Stimulated activated CD4-positive, alpha-beta T cell treated with anti-CD3 and anti-CD28 coated beads, TNF-alpha, amount 100 ng/mL, for 48 hours (primary cell): ENCODE measurements around the gene STX19.

Experiments used
- DNase-seq, 3 donors: peaks; one replicate each; pipeline ENCODE4 v3.0.0-alpha.2; 2020; ENCODE audit warnings: low read depth in 3 of 3

Gene STX19

DNA sequence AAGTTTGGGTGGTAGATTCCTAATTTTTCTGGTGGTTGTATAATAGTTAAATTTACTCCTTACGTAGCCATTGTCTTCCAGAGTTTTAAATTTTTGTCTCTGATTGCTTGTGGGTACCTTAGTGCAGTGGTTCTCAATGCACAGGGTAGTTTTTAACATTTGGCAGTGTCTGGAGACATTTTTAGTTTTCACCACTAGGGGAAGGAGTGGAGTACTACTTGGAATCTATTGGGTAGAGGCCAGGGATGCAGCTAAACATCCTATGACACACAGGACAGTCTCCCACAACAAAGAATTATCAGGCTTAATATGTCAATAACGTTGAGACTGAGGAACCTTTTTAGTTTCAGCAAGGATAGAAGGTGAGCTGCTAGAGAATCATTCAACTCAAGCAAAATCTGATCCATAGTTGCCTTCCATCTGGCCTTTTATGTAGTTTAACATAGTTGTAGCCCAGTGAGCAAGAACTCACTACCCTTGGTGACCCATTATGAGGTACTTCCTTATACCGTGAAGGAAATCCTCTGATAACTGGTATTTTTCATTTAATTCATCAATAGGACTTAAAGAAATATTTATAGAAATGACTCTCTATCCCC is 8.6 kb upstream of the STX19 start:
- DNase-seq: no peak

DNA sequence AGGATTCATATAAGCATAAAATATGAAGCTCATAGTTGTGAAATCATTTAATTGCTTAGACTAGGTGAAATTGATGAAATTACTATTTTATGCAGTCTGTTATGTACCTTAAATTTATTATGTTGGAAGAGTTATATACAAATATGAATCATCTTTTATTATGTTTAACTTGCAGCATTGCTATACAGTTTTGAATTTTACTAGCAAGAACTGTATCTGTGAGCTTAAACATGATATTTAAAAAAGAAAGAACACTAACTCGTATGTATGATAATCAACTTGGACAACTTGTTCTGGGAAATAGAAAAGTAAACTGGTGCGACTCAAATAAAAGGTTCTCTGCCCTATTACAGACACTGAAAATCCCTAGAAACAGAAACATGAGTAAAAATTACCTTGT is 1.8 kb downstream of the STX19 start:
- no peak for DNase-seq

DNA sequence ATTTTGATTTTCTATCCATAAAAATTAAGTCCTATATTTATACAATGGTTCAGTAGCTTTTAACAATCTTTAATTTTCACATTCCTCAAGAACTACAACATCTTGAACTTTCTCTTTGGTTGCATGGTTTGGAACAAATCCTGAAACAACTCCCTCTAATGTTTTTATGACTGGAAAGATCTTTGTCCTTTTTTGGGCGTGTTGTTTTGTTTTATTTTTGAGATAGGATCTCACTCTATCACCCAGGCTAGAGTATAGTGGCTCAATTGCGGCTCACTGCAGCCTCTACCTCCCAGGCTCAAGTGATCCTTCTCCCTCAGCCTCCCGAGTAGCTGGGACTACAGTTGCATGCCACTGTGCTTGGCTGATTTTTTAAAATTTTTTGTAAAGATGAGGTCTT is 4.0 kb downstream of the STX19 start:
- DNase-seq: no peak

DNA sequence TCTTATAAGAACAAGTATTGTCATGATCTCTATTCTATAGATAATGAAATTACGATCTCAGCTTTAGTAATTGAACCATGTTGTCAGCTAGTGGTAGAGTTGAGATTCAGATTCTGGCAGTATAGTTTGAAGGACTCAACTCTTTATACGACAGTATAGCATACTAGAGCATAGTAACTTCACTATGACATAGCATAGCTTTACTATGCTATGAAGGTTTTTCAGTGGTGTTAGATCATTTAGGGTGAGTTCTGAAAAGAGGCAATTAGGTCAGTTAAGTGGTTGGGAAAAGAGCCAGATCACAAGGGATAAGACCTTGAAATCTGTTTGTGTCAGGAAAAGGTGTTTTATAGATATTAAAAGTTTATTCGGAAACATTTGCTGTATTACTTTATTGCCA is 8.1 kb downstream of the STX19 start:
- DNase-seq: no peak

DNA sequence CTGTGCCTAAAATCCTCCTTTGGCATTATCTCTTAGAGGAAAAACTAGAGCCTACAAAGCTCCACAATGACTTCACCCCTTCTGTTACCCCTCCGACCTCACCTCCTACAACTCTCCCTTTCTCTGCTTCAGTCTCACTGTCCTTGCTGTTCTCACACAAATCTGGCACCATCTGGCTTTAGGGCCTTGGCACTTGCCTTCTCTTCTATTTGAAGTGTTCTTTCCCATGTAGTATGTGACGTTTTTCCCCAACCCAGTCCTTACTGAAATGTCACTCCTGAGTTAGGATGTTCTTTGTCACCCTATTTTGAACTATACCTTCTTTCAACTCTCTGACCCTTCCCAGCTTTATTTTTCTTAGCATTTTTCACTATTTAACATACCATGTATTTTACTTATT is 8.7 kb downstream of the STX19 start:
- no peak for DNase-seq

DNA sequence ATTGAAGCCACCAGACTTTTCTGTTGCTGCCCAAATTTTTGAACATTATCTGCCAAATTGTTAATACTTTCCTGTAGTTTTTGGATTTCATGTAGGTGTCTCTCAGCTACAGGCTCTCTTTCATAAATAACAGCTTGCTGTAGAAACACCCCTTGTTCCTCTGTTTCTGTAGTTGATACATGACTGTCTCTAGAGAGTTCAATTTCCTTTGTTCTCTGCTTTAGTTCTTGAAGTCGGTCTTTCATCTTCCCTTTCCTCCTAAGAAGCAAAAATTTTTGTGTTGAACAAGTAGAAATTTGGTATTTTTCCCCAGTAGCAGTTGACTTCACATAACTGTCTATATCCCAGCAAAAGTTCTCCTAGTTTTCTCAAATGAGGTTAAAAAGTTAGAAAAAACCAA is 13.4 kb downstream of the STX19 start:
- no peak for DNase-seq

DNA sequence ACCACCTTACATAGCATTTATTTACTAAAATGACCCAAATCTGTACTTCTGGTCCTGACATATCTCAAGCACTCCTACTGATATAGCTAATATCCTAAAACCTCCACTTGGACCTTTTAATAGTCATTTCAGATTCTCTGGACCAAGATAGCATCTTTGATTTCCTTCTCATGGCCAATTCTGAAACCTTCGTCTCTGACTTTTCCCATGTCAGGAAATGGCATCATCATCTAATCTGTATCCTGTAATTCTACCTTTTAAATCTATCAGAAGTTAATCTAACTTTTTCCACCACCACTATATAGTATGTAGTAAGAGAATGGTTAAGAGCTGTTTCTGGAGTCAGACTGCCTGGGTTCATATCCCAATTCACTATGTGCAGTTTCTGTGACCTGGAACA is 16.2 kb downstream of the STX19 start:
- DNase-seq: no peak

DNA sequence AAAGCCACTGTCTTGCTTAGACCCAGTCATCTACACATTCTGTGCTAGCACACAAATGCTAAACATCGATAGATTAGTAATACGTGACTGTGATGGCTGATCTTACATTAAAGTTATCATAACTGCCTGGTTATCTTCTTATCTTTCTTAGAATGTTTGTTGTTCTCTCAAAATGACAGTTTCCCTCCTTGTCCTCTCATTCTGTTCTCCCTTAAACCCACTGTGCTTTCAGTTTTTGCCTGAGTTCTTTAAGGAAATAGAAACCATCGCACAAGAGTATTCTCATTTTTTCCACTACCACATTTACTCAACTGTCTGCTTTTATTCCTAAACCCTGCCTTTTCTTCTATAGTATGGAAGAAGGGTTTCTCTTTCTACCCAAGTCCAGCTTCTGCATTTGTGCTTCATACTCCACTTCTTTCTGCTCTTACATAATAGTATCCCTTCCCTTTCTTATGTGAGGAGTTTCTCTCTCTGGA is 17.1 kb downstream of the STX19 start:
- no peak for DNase-seq

DNA sequence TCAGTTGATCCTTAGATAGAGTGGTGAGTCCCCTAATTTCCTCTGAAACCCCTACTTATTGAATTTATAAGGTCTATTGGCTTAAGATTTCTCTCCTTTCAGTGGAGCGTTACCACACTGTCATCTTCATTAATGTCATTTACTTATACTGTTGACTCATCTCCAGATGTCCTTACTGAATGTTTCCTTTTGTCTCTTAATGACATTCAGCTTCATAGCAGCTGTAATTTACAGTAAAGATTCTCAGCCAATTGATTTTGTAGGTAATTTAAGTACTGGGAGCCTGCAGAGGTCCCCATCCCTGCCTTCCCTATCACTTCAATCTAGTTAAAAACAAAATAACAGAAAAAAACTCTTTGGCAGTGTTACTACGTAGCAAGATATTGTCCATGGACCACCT is 18.8 kb downstream of the STX19 start:
- no peak for DNase-seq

DNA sequence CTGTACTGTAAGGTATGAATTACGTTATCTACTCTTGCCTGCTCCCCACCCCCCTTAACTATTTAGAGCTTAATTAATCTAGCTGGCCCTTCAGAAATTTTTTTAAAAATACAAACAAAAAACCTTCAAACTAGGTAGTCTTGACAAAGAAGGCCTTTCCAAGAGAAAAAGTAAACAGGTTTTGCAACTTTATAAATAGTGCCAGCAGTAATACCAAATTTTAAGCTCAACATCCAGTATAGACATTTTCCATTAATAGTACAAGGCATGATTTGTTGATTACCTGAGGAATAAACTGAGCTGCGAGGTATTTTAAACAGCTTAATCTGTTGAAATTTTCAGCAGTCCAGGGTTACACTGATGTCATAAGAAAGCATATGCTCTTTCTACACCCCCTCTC is 20.1 kb downstream of the STX19 start:
- DNase-seq: no peak

DNA sequence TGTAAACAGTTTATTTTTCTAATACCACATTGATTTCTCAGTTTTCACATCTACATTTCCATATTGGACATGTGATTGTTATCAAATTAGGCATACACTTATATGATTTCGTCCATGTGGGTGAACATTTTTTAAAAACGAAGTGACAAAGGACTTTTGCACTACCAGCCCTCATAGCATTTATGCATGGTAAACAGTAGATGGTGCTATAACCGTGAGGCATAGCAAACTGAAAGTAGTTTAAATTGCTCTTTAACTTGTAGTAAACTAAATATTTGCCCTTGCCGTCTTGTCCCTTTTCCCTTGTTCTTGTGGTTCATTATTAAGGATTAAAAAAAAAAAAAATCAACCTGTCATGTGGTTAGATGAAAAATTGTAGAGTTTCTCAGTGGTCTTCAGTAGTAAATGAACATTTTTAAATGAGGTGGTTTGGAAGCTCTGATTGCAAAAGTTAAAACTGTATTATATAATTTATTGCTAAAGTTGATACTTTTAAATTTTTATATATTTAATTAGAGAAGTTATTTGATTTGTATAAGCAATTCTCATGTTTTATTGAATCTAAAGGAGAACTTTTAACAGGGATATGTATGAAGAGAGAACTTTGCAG is 24.0 kb downstream of the STX19 start:
- DNase-seq: no peak

DNA sequence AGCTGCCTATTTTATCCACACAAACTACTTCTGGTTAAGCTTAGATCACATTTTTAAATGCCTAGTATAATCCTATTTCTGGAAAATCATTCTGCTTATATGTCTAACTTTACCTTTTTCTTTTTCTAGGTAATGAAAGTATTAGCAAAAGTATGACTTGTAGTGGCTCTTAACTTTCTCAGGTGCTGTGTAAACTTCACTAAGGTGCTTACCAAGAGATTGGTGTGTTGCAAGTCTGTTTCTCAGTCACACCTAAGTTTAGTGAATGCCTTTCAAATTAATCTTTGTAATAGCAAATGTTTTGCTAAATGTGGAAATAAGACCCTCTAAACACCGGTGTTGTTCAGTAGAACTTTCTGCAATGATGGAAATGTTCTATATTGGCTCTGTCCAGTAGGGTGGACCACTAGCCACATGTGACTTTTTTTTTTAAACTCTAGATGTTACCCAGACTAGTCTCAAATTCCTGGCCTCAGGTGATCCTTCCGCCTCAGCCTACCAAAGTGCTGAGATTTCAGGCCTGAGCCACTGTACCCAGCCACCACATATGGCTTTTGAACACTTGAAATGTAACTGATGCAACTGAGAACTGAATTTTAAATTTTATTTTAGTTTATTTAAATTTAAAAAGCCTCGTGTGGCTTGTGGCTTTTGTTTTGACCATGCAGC is 26.4 kb downstream of the STX19 start:
- DNase-seq: no peak

DNA sequence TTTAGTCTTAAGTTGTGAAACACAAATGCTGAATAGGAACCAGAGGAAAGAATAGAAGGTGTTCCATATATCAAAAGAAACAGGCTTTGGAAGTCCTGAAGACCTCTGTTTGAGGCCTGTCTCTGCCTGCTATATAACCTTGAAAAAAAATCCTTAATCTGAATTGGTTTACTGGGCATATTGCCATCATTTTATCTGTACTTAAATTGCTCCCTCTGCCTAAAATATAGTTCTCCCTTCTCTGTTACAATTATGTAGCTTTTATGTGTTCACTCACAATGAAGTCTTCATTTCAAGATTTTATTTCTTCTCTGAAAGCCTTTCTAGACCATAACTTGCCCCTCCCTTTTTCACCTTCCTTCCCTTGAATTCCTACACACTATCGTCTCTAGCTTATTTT is 27.2 kb downstream of the STX19 start:
- DNase-seq: no peak

DNA sequence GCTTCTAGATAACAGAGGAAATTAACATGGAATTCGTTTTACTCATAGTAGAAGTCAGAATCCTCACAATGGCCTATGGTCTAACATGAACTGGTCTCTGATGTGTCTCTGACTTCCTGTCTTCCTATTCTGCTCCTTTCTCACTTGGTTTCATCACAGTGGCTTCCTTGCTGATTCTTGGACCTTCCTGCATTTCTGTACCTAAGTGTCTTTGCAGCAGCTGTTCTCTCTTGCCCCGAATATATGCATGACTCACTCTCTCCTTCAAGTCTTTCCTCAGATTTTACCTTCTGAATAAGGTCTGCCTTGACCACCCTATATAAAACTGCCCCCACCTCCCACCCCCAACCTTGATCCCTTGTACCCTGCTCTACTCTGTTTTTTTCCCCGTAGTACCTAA is 34.3 kb downstream of the STX19 start:
- DNase-seq: no peak

DNA sequence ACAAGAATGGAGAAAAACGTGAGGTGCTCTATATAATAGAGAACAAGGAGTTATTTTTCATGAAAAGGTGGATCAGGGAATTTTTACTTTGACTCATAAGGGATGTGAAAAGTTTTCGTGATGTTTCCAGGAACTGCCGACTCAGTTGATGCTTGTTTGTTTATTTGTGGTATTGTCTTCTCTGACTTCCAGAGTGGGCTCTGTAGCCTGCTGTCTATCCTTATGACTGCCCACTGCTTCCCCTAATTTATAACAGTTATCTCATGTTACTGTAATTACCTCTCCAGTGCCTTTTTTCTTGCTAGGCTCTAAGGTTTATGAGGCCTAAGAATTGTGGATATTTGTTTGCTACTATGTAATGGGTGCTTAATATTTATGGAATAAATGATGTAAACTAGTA is 36.2 kb downstream of the STX19 start:
- no peak for DNase-seq

DNA sequence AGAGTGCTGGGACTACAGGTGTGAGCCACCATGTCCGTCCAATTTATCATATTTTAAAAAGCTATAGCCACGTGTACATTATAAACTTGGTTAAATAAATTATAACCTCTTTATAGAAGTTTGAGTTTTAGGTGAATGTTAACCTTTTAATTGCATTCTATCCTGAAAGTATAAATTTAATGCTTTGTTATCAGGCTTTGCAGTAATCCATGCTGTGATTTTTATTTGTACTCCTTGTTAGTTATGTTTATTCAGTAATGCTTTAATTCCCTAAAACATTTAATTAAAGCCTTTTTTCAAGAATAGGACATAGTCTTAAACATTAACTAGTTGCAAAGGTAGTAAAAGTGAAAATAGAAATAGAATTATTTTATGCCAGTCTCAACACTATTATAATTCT is 36.8 kb downstream of the STX19 start:
- no peak for DNase-seq

DNA sequence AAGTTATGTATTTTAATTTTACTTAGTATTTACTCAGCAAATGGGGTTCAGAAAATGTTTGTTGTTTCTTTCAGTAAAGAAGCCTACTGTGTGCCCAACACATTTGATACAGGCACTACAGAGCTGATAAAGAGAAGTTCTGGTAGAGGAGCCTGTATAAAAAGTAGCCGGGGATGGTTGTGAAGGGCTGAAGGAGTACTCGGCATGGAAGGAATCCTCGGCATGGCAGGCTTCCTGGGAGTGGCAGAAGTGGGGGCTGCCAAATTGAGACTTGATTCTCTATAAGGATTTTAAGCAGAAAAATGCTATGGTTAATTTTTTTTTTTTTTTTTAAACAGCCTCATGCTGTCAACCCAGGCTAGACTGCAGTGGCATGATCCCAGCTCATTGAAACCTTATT is 39.2 kb downstream of the STX19 start:
- no peak for DNase-seq

DNA sequence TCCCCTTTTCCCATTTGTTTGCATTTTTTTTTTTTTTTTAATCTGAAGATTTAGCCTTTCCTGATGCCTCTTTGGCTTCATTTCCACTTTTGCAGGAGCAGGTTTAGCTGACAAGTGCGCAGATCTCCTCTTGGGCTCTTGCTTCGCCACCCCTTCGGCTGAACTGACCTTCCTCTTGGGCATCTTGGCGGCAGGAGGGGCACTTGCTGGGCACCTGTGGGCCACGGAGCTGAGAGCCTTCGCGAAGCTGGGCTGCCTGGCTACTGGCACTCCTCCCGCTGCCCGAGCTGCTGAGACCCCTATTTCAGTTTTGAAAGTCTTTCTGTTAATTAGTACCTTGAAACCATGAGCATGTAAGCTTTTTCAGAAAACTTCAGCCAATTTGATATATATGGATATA is 39.6 kb downstream of the STX19 start:
- no peak for DNase-seq

DNA sequence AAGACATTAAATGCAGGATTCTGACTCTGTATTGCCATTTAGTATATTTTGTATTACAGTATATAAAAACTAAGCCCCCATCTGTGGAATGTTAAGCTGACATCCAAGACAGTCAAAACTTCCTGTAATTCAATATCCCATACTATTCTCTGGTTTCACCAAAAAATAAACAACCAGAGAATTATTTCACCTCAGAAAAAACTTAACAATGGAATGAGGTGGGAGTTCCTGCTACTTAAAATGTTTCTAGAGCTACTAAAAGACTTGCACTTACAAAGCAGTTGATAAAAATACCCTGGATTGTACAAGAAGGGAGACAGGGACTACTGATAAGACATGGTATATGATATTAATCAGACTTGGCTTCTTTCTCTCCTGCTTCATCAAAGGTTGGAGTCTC is 40.1 kb downstream of the STX19 start:
- no peak for DNase-seq

DNA sequence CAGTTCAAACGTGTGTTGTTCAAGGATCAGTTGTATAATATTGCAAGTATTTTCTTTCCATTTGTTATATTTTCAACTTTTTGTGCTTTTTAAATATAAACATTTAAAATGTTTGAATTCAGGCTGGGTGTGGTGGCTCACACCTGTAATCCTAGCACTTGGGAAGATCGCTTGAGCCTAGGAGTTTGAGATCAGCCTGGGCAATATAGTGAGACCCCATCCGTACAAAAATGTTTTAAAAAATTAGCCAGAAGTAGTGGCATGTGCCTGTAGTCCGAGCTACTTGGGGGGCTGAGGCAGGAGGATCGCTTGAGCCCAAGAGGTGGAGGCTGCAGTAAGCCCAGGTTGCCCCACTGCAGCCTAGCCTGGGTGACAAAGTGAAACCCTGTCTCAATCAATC is 43.8 kb downstream of the STX19 start:
- no peak for DNase-seq

DNA sequence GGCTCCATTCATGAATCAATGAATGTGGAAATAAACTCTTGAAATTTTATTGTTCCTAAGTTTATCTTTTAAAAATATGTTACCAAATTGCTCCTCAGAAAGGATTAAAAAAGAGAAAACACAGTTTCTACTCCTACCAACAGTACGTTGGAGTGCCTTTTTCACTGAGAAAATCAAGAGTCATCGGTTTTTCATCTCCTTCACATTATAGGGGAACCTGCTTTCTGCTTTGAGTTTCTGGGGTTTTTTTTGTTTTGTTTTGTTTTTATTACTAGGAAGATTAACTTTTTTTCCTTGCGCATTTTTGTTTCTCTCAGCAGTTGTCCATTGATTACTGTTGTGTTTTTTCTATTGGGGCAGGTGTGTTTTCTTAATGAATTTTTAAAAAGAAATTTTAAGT is 45.0 kb downstream of the STX19 start:
- DNase-seq: no peak

DNA sequence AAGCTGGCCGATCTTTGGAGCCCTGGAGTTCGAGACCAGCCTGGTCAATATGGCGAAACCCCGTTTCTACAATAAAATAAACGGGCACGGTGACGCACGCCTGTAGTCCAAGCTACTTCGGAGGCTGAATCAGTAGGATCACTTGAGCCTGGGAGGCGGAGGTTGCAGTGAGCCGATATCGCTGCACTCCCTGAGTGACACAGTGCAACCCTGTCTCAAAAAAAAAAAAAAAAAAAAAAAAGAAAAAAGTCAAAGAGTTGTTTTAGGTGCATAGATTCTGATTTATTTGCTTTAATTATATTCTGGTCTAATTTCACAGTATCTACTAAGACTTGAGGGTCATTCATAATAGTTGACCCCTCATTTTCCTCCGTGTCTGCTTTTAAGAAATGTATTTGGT is 46.7 kb downstream of the STX19 start:
- DNase-seq: no peak

DNA sequence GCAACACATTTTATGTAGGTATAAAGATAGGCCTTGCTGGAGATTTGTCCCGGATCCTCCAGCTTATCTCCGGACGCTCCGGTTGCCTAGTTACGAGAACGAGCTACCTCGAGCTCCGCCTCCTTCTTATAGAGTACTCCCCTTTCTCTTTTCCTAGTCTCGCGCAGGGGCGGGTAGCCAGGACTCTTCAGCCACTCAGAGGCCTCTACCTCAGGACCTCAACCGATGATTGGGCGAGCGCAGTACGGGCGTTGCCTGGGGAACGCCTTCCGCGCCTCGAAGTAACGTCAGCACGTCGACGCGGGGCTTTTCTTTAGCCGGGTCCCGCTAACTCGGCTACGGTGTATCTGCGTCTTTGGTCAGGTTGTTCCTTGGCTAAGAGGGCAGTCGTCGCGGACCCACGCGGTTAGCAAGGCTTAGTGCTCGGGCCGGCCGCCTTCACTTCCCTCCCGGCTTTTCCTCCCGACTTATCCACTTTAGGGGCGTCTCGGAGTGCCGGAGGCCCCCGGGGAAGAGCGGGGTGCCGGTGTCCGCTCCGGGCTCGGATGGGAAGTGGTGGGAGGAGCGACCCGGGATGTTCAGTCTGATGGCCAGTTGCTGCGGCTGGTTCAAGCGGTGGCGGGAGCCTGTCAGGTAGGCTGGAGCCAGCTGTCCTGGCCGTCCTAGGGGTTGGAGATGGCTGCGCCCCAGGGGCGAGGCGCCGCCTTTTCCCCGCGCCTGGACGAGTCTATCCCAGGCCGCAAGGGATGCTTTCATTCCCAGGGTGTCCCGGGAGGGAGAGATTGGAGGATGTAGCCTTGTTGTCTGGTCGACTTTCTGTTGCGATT is 48.3 kb downstream of the STX19 start, which contains the start of gene ARL13B:
Gene ARL13B (plus strand): TSS at position 306 of the 827 bp plus-strand sequence. CDS start 269 bp downstream, at position 575.
- peak; percentile 84 to 91 (median 86) for DNase-seq
